Measurements from ENCODE around the gene NR2F1. TPM values are rescaled to one million over a fixed set of nuclear protein-coding genes. Genes with fewer than 3 reads are reported as not detected.

NR2F1 gene
- total RNA-seq, 1 experiment from 2014 or later = 51.2 TPM

- DNase-seq (ENCODE audit: low read depth, low spot score) = no peak
- POLR2A ChIA-PET = interaction anchor here (0.8 to 1.2 kb wide), 9 partner anchors 8 to 491 kb away, joined by 3 to 11 read pairs (median 4); no protein-coding TSS in a partner anchor
- Histone ChIP-seq H3K36me3 (ENCODE audit: control insufficient read depth in 1 of 2, insufficient read depth in 2 of 2, low read length in 2 of 2) (peaks cover 0 to 18% of the 10 kb centered on the region in 2 experiments; a peak in 2 of 4 replicates), H4K20me1 (ENCODE audit: insufficient read depth) (no peaks in the 10 kb centered on the region), H3K79me2 (ENCODE audit: insufficient read depth, low read length) (peaks cover 18% of the 10 kb centered on the region), H3K27me3 (ENCODE audit: insufficient read depth, low read length) (no peaks in the 10 kb centered on the region), H3K9me2 (ENCODE audit: insufficient read depth) (no peaks in the 10 kb centered on the region), H3K27ac (ENCODE audit: low read depth, low read length) (peak overlapping the region; percentile 99), H3K4me3 (replicated peaks in 1 of 2; ENCODE audit: low read depth in 1 of 2, low read length in 2 of 2) (peak overlapping the region; percentile 70 to 85), H3K9ac (ENCODE audit: low read length) (peak overlapping the region; percentile 66), H3K9me3 (ENCODE audit: control insufficient read depth in 1 of 2, insufficient read depth in 1 of 2, low read depth in 1 of 2, low read length in 2 of 2) (no peaks in the 10 kb centered on the region), H3K4me1 (ENCODE audit: control insufficient read depth in 1 of 2, insufficient read depth in 2 of 2, low read length in 2 of 2) (peaks cover 17 to 33% of the 10 kb centered on the region in 2 experiments), H2AFZ (ENCODE audit: low read depth, low read length, poor library complexity, severe bottlenecking) (no peak overlapping the region), H3K4me2 (ENCODE audit: low read length) (peak overlapping the region; percentile 98)
- TSS peak; percentile 80 for BruUV-seq (replicated peaks)
- no peak for TF ChIP-seq POLR2AphosphoS5 (IDR thresholded peaks at IDR 0.05; ENCODE audit: low read depth, low read length)
- no peak for TF ChIP-seq EZH2phosphoT487 (IDR thresholded peaks at IDR 0.05; ENCODE audit: borderline replicate concordance)
- no peak for TF ChIP-seq POLR2A (IDR thresholded peaks at IDR 0.05; ENCODE audit: borderline replicate concordance, extremely low read depth, insufficient read depth, insufficient read length)
- TF ChIP-seq, protein P1, sequence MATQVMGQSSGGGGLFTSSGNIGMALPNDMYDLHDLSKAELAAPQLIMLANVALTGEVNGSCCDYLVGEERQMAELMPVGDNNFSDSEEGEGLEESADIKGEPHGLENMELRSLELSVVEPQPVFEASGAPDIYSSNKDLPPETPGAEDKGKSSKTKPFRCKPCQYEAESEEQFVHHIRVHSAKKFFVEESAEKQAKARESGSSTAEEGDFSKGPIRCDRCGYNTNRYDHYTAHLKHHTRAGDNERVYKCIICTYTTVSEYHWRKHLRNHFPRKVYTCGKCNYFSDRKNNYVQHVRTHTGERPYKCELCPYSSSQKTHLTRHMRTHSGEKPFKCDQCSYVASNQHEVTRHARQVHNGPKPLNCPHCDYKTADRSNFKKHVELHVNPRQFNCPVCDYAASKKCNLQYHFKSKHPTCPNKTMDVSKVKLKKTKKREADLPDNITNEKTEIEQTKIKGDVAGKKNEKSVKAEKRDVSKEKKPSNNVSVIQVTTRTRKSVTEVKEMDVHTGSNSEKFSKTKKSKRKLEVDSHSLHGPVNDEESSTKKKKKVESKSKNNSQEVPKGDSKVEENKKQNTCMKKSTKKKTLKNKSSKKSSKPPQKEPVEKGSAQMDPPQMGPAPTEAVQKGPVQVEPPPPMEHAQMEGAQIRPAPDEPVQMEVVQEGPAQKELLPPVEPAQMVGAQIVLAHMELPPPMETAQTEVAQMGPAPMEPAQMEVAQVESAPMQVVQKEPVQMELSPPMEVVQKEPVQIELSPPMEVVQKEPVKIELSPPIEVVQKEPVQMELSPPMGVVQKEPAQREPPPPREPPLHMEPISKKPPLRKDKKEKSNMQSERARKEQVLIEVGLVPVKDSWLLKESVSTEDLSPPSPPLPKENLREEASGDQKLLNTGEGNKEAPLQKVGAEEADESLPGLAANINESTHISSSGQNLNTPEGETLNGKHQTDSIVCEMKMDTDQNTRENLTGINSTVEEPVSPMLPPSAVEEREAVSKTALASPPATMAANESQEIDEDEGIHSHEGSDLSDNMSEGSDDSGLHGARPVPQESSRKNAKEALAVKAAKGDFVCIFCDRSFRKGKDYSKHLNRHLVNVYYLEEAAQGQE (IDR thresholded peaks at IDR 0.05; ENCODE audit: low read depth) = no peak
- no peak for TF ChIP-seq FOSL1 (IDR thresholded peaks at IDR 0.05; ENCODE audit: low read depth)
- TF ChIP-seq SIN3A (IDR thresholded peaks at IDR 0.05; ENCODE audit: low read depth) = no peak
- TF ChIP-seq ZNF274 (IDR thresholded peaks at IDR 0.05; ENCODE audit: low read depth, low read length) = no peak
- TF ChIP-seq, protein P2, sequence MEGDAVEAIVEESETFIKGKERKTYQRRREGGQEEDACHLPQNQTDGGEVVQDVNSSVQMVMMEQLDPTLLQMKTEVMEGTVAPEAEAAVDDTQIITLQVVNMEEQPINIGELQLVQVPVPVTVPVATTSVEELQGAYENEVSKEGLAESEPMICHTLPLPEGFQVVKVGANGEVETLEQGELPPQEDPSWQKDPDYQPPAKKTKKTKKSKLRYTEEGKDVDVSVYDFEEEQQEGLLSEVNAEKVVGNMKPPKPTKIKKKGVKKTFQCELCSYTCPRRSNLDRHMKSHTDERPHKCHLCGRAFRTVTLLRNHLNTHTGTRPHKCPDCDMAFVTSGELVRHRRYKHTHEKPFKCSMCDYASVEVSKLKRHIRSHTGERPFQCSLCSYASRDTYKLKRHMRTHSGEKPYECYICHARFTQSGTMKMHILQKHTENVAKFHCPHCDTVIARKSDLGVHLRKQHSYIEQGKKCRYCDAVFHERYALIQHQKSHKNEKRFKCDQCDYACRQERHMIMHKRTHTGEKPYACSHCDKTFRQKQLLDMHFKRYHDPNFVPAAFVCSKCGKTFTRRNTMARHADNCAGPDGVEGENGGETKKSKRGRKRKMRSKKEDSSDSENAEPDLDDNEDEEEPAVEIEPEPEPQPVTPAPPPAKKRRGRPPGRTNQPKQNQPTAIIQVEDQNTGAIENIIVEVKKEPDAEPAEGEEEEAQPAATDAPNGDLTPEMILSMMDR (IDR thresholded peaks at IDR 0.05 in 2 of 3, conservative IDR thresholded peaks at IDR 0.05 in 1 of 3; ENCODE audit: borderline replicate concordance in 1 of 3, insufficient read depth in 1 of 3, low read depth in 2 of 3, low read length in 2 of 3) = no peak
- no peak for TF ChIP-seq ATF3 (IDR thresholded peaks at IDR 0.05)
- TF ChIP-seq TCF7L2 (IDR thresholded peaks at IDR 0.05; ENCODE audit: borderline replicate concordance, extremely low read depth, insufficient read depth, insufficient read length) = no peak
- no peak for TF ChIP-seq JUND (IDR thresholded peaks at IDR 0.05)
- TF ChIP-seq ELF1 (IDR thresholded peaks at IDR 0.05; ENCODE audit: borderline replicate concordance, low read depth) = no peak
- TF ChIP-seq, protein P3, sequence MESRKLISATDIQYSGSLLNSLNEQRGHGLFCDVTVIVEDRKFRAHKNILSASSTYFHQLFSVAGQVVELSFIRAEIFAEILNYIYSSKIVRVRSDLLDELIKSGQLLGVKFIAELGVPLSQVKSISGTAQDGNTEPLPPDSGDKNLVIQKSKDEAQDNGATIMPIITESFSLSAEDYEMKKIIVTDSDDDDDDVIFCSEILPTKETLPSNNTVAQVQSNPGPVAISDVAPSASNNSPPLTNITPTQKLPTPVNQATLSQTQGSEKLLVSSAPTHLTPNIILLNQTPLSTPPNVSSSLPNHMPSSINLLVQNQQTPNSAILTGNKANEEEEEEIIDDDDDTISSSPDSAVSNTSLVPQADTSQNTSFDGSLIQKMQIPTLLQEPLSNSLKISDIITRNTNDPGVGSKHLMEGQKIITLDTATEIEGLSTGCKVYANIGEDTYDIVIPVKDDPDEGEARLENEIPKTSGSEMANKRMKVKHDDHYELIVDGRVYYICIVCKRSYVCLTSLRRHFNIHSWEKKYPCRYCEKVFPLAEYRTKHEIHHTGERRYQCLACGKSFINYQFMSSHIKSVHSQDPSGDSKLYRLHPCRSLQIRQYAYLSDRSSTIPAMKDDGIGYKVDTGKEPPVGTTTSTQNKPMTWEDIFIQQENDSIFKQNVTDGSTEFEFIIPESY (IDR thresholded peaks at IDR 0.05; ENCODE audit: extremely low read depth, insufficient replicate concordance, low read length) = no peak
- TF ChIP-seq ZFX (IDR thresholded peaks at IDR 0.05) = no peak
- TF ChIP-seq SP1 (IDR thresholded peaks at IDR 0.05; ENCODE audit: low read depth) = no peak
- no peak for TF ChIP-seq YY1 (IDR thresholded peaks at IDR 0.05; ENCODE audit: extremely low read depth, insufficient replicate concordance, low read depth, low read length)
- no peak for TF ChIP-seq CEBPB (IDR thresholded peaks at IDR 0.05; ENCODE audit: low read depth)
- no peak for TF ChIP-seq EZH2 (IDR thresholded peaks at IDR 0.05)
- no peak for TF ChIP-seq CBX3 (IDR thresholded peaks at IDR 0.05; ENCODE audit: low read depth)
- RAD21 ChIA-PET (ENCODE audit: low non-redundant PET in 1 of 2, low total read pairs in 2 of 2, uncharacterized antibody in 2 of 2, unreplicated experiment in 2 of 2) = interaction anchor here in 1 of 2 experiments (0.6 to 1.9 kb wide), 2 partner anchors 218 to 1212 kb away, joined by 3 to 13 read pairs; no protein-coding TSS in a partner anchor
- CTCF ChIA-PET = interaction anchor here (0.6 to 1.5 kb wide), 4 partner anchors 12 to 330 kb away, joined by 3 to 27 read pairs (median 4); no protein-coding TSS in a partner anchor
- intact Hi-C loops (cut with micrococcal nuclease) = loop anchor here (5.0 to 10.0 kb wide), 6 partner anchors 334 to 1311 kb away; no protein-coding TSS in a partner anchor
- no peak for ATAC-seq
These were observed 381 bp downstream of the NR2F1 start for GRCh38 chr5:93583439-93583767.

Data from HCT116 (cell line).